Smooth muscle cell (in vitro differentiated cells): Measurements from ENCODE around the gene ATG16L2. TPM values are rescaled to one million over a fixed set of nuclear protein-coding genes. Genes with fewer than 3 reads are reported as not detected.

Experiments used
- DNase-seq: peaks from one replicate; lab custom pipeline; 2025; ENCODE audit not compliant: unreplicated experiment; lab: John Stamatoyannopoulos, UW
- H2AFZ ChIP-seq: fragments of 200-600 bp; sonication (generic); 2 replicates; pipeline ENCODE4 v1.6.0; 2016; ENCODE audit warnings: antibody characterized with exemption, low read depth, mild to moderate bottlenecking
- H3F3A ChIP-seq: fragments of 200-600 bp; sonication (generic); 2 replicates; pipeline ENCODE4 v1.6.0; 2017; ENCODE audit warnings: antibody characterized with exemption, low read depth
- H3K27ac ChIP-seq: fragments of 200-600 bp; sonication (generic); 2 replicates; pipeline ENCODE4 v1.5.1; 2016; ENCODE audit warnings: low read depth, mild to moderate bottlenecking
- H3K27me3 ChIP-seq: fragments of 200-600 bp; sonication (generic); 2 replicates; pipeline ENCODE4 v1.6.1; 2016; ENCODE audit warnings: low read depth, mild to moderate bottlenecking
- H3K36me3 ChIP-seq: fragments of 200-600 bp; sonication (generic); 2 replicates; pipeline ENCODE4 v1.5.1; 2016; ENCODE audit warnings: low read depth
- H3K4me1 ChIP-seq: fragments of 200-600 bp; sonication (generic); 2 replicates; pipeline ENCODE4 v1.5.1; 2016; ENCODE audit warnings: low read depth
- H3K4me2 ChIP-seq: fragments of 200-600 bp; sonication (generic); 2 replicates; pipeline ENCODE4 v1.6.0; 2016; ENCODE audit warnings: mild to moderate bottlenecking
- H3K4me3 ChIP-seq: fragments of 200-600 bp; sonication (generic); 2 replicates; pipeline ENCODE4 v1.5.1; 2016; ENCODE audit warnings: mild to moderate bottlenecking
- H3K79me2 ChIP-seq: fragments of 200-600 bp; sonication (generic); 2 replicates; pipeline ENCODE4 v1.6.0; 2016; ENCODE audit warnings: low read depth, mild to moderate bottlenecking
- H3K9ac ChIP-seq: fragments of 200-600 bp; sonication (generic); 2 replicates; pipeline ENCODE4 v1.6.0; 2016; ENCODE audit warnings: low read depth
- H3K9me3 ChIP-seq: fragments of 200-600 bp; sonication (generic); replicated peaks from 2 replicates; pipeline ENCODE4 v1.5.1; 2016; ENCODE audit warnings: low read depth
- H4K20me1 ChIP-seq: fragments of 200-600 bp; sonication (generic); 2 replicates; pipeline ENCODE4 v1.6.0; 2016; ENCODE audit warnings: low read depth
- WGBS: methylation state at CpG from one replicate; pipeline ENCODE4 v1.1.7; 2016; ENCODE audit warnings: low lambda C conversion rate; 5-methylcytosine and 5-hydroxymethylcytosine counted together
- polyA plus RNA-seq: library from polyadenylated mRNA; unstranded; fragments of >200 nt; fragmentation: Nextera tagmentation; extraction: Ambion mirVana; gene quantifications from 2 replicates; pipeline ENCODE4 v1.2.1, GENCODE V29; 2016
- total RNA-seq: library from RNA; depleted of rRNA; stranded (reverse); fragments of >200 nt; gene quantifications from 2 replicates; pipeline ENCODE4 v1.2.3, GENCODE V29; 2014
- TF ChIP-seq, protein P1 (sequence below): fragments of 200-600 bp; sonication (generic); IDR thresholded peaks from 2 replicates; pipeline ENCODE4 v1.5.1; 2017; ENCODE audit warnings: borderline replicate concordance, mild to moderate bottlenecking, antibody characterized with exemption; ENCODE audit not compliant: insufficient read depth, poor library complexity, severe bottlenecking

Gene ATG16L2
- total and polyA plus RNA-seq, 2 experiments from 2014 or later = 7.4 to 9.3 TPM

DNA sequence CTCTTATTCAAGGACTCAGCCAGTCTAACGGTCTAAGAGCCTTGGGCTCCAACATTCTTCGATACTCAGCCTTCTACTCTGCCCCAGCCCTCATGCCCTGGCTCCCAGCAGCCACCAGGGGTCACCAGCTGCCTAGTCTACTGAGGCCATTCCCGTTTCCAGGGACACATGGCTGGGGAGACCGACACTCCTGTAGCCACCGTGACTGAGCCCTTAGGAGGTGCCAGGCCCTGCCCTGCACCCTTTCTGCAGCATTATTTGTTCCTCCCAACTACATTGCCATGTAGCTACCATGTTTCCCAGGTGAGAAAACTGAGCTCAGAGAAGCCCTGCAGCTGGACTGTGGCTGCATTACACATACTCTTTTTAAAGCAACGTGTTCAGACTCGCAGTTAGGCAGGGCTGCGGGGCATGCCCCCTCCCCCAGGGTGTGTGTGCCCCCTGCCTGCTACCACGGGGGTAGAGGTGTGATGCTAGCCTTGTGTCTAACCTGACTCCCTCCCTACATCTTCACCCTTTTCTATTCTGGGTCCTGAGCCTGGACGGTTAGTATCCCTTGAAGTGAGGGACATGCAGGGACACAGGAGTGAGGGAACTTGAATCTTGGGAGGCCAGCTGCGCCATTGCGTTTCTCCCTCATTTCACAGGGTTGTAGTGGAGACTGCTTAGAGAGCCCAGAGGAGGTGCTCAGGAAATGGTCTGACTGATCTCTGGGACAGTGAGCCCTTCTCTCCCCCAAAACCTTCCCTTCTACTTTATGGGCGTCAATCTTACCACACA, 17.5 kb downstream of the ATG16L2 start:
- WGBS = 50% methylated on average over 13 of the region's 13 CpGs
- H4K20me1 ChIP-seq = no peaks in the 10 kb centered on the region
- peaks cover 6% of the 10 kb centered on the region for H3F3A ChIP-seq
- peak; percentile 36 for DNase-seq
- peaks cover 4% of the 10 kb centered on the region for H3K4me1 ChIP-seq
- H3K4me2 ChIP-seq = no peak overlapping the region
- H2AFZ ChIP-seq = no peak overlapping the region
- TF ChIP-seq, protein P1, sequence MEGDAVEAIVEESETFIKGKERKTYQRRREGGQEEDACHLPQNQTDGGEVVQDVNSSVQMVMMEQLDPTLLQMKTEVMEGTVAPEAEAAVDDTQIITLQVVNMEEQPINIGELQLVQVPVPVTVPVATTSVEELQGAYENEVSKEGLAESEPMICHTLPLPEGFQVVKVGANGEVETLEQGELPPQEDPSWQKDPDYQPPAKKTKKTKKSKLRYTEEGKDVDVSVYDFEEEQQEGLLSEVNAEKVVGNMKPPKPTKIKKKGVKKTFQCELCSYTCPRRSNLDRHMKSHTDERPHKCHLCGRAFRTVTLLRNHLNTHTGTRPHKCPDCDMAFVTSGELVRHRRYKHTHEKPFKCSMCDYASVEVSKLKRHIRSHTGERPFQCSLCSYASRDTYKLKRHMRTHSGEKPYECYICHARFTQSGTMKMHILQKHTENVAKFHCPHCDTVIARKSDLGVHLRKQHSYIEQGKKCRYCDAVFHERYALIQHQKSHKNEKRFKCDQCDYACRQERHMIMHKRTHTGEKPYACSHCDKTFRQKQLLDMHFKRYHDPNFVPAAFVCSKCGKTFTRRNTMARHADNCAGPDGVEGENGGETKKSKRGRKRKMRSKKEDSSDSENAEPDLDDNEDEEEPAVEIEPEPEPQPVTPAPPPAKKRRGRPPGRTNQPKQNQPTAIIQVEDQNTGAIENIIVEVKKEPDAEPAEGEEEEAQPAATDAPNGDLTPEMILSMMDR = peak; percentile 94
- H3K4me3 ChIP-seq = no peak overlapping the region
- no peaks in the 10 kb centered on the region for H3K27me3 ChIP-seq
- no peak overlapping the region for H3K27ac ChIP-seq
- no peak overlapping the region for H3K9ac ChIP-seq
- no peaks in the 10 kb centered on the region for H3K9me3 ChIP-seq
- no peaks in the 10 kb centered on the region for H3K36me3 ChIP-seq
- H3K79me2 ChIP-seq = no peaks in the 10 kb centered on the region

DNA sequence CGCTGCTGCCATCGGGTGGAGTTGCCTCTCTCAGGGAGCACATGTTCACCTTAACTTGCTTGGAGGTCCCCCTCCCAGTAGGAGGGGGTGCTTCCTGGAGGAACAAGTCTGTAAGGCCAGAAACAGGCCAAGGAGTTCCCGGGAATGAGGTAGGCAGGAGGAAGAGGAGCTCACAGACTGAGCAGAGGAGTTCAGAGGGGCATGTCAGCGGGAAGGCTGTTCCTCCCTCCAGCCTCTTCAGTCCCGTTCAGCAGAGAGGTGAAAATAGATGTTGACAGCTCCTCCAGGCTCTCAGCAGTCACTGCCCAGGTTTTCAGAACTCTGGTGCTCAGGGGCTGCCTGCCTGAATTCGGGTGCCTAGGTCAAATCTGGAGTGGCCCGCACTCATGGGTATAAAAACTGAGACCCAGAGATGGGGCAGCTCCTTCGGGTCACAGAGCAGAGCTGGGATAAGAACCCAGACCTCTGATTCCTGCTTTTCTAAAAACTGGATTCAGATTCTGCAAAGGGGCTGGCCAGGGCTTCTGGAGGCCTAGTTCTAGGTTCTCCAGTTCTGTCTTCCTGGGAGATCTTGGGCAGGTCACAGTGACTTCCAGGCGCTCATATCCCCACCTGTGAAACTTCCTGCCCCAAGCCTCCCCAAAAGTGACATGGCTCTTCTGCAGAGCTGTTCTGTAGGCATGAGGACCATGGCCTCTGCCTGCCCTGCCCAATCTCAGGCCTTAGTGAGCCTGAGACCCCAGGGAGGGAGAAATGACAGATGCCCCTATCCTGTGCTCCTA, 18.3 kb downstream of the ATG16L2 start:
- Histone ChIP-seq H3K9me3 (no peaks in the 10 kb centered on the region), H3K9ac (no peak overlapping the region), H3K27me3 (no peaks in the 10 kb centered on the region), H2AFZ (no peak overlapping the region), H3K36me3 (no peaks in the 10 kb centered on the region), H3F3A (peaks cover 6% of the 10 kb centered on the region), H3K4me2 (no peak overlapping the region), H3K4me3 (no peak overlapping the region), H3K79me2 (no peaks in the 10 kb centered on the region), H4K20me1 (no peaks in the 10 kb centered on the region), H3K4me1 (peaks cover 4% of the 10 kb centered on the region), H3K27ac (no peak overlapping the region)
- no peak for DNase-seq
- 89% methylated on average over 9 of the region's 9 CpGs for WGBS
- TF ChIP-seq, protein P1 = no peak

DNA sequence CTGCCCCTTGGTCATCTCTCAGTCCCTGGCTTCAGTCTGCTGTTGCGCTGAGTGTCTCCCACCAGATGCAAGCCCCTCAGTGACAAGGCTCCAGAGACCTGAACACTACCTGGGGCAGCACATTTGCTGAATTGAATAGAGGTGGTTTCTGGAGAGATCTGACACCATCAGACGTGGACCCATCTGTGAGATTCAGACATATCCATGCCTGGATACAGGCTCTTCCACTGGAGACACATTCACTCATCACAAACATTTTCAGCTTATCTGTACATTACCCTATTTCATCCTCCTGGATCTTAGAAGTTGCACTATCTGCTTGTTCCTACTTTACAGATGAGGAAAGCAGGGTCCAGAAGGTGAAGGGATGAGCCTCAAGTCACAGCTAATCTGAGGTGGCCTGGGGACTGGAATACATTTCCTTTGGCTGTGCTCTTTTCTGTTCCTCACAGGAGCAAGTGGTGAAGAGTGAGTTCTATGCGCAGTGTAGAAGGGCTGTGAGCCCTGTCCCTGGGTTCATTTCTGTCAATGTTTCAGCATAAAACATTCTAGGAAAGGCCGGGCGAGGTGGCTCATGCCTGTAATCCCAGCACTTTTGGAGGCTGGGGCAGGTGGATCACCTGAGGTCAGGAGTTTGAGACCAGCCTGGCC, 19.0 kb downstream of the ATG16L2 start:
- Histone ChIP-seq H3K4me3 (no peak overlapping the region), H3K79me2 (no peaks in the 10 kb centered on the region), H3K36me3 (no peaks in the 10 kb centered on the region), H2AFZ (no peak overlapping the region), H3K4me1 (peaks cover 4% of the 10 kb centered on the region), H4K20me1 (no peaks in the 10 kb centered on the region), H3K4me2 (no peak overlapping the region), H3F3A (peaks cover 6% of the 10 kb centered on the region), H3K27ac (no peak overlapping the region), H3K27me3 (no peaks in the 10 kb centered on the region), H3K9me3 (no peaks in the 10 kb centered on the region), H3K9ac (no peak overlapping the region)
- DNase-seq = no peak
- TF ChIP-seq, protein P1 = no peak
- WGBS = 95% methylated on average over 5 of the region's 5 CpGs
